Measurements from ENCODE around the gene HHATL.

HHATL gene

GRCh38 chr3:42675909-42676308 is 26.7 kb downstream of the HHATL start (continued):
- TF ChIP-seq OSR2 (tag by site-specific recombination; IDR thresholded peaks at IDR 0.05) (no peak), ZNF211 (tag by site-specific recombination; IDR thresholded peaks at IDR 0.05; ENCODE audit: low read depth) (no peak)

- POLR2A ChIA-PET, result no interaction called here
- H3K36me3 ChIP-seq (ENCODE audit: control insufficient read depth in 2 of 2, insufficient read depth in 1 of 2, low read length in 2 of 2), result no peaks in the 10 kb centered on the region
- H3K27ac ChIP-seq (ENCODE audit: extremely low read depth, low read depth, low read length), result no peak overlapping the region
- H3K9me3 ChIP-seq (ENCODE audit: control insufficient read depth, insufficient read depth, low read depth, low read length), result no peaks in the 10 kb centered on the region
- CTCF ChIA-PET, result no interaction called here
- no peak overlapping the region for H3K4me3 ChIP-seq (ENCODE audit: low read depth, low read length)
- TF ChIP-seq WT1 (tag by site-specific recombination; IDR thresholded peaks at IDR 0.05) (no peak), ZNF324 (tag by site-specific recombination; IDR thresholded peaks at IDR 0.05) (no peak), ZNF580 (tag by site-specific recombination; IDR thresholded peaks at IDR 0.05) (no peak), ZSCAN4 (tag by site-specific recombination; IDR thresholded peaks at IDR 0.05) (no peak), ZNF133 (tag by site-specific recombination; IDR thresholded peaks at IDR 0.05) (no peak), ZNF280C (tag by site-specific recombination; IDR thresholded peaks at IDR 0.05) (no peak), ZNF624 (tag by site-specific recombination; IDR thresholded peaks at IDR 0.05) (no peak), MZF1 (tag by site-specific recombination; IDR thresholded peaks at IDR 0.05; ENCODE audit: borderline replicate concordance) (no peak), AEBP2 (tag by site-specific recombination; IDR thresholded peaks at IDR 0.05; ENCODE audit: borderline replicate concordance) (no peak), ZNF138 (tag by site-specific recombination; IDR thresholded peaks at IDR 0.05; ENCODE audit: borderline replicate concordance) (no peak)
- H3K4me1 ChIP-seq (ENCODE audit: control insufficient read depth, insufficient read depth, low read length), result no peaks in the 10 kb centered on the region
Measured at GRCh38 chr3:42674146-42674545, 28.5 kb downstream of the HHATL start.

GRCh38 chr3:42673082-42673481 is 29.5 kb downstream of the HHATL start:
- no peak for TF ChIP-seq ZNF366 (tag by site-specific recombination; conservative IDR thresholded peaks at IDR 0.05)
- no peak for TF ChIP-seq ZFP69B (tag by site-specific recombination; IDR thresholded peaks at IDR 0.05)
- TF ChIP-seq ZSCAN23 (tag by site-specific recombination; IDR thresholded peaks at IDR 0.05), result no peak
- TF ChIP-seq MYNN (tag by site-specific recombination; IDR thresholded peaks at IDR 0.05; ENCODE audit: borderline replicate concordance), result no peak
- TF ChIP-seq ZNF518A (tag by site-specific recombination; conservative IDR thresholded peaks at IDR 0.05; ENCODE audit: low read depth), result no peak
- TF ChIP-seq REPIN1 (tag by site-specific recombination; IDR thresholded peaks at IDR 0.05; ENCODE audit: low read depth), result no peak
- TF ChIP-seq ZNF132 (tag by site-specific recombination; IDR thresholded peaks at IDR 0.05; ENCODE audit: borderline replicate concordance), result no peak
- TF ChIP-seq ZNF311 (tag by site-specific recombination; IDR thresholded peaks at IDR 0.05; ENCODE audit: borderline replicate concordance), result no peak
- no peak for TF ChIP-seq ZNF639 (tag by site-specific recombination; IDR thresholded peaks at IDR 0.05)
- H3K27ac ChIP-seq (ENCODE audit: extremely low read depth, low read depth, low read length), result no peak overlapping the region
- no peaks in the 10 kb centered on the region for H3K36me3 ChIP-seq (ENCODE audit: control insufficient read depth in 2 of 2, insufficient read depth in 1 of 2, low read length in 2 of 2)
- H3K4me1 ChIP-seq (ENCODE audit: control insufficient read depth, insufficient read depth, low read length), result no peaks in the 10 kb centered on the region
- POLR2A ChIA-PET, result no interaction called here
- no peaks in the 10 kb centered on the region for H3K9me3 ChIP-seq (ENCODE audit: control insufficient read depth, insufficient read depth, low read depth, low read length)
- CTCF ChIA-PET, result interaction anchor here (0.6 kb wide), 1 partner anchor 125 kb away, joined by 4 read pairs; no protein-coding TSS in a partner anchor
- no peak overlapping the region for H3K4me3 ChIP-seq (ENCODE audit: low read depth, low read length)
